ENCODE results near the gene LAIR1.
"Not testable (repeated sequence)": the region's sequence is repeated elsewhere in the genome, so short reads cannot be mapped to it uniquely, and the experiment has no call there.

LAIR1 gene

DNA sequence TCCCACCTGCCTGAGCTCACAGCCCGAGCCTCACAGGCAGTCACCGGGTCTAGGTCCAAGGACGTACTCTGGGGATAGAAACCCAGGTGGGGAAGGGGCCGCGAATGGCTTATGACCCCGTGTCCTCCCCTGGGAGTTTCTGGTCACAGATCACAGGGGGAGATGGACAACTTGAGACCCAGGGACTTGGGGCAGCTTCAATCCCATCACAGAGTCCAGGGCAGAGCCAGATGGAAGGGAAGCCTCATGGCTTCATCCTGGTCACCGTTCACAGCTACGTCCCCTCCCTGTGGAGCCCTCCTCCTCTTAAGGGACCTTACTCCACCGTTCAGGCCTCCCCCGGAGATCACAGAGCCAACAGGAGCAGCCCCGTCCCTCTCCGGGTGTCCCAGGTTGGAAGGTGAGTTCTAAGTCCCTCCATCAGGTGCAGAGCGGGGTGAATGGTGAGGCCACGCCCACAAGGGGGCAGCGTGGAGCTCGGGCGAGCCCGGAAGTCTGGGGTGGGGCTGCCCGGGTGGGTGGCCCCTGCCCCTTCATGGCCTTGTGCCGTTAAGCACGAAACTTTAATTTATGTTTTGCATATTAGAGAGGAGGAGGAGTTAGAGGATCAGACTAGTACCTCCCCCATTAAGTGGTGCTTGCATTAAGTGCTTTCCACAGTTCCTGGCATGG, 5.4 kb downstream of the LAIR1 start:
- TF ChIP-seq, protein P1, sequence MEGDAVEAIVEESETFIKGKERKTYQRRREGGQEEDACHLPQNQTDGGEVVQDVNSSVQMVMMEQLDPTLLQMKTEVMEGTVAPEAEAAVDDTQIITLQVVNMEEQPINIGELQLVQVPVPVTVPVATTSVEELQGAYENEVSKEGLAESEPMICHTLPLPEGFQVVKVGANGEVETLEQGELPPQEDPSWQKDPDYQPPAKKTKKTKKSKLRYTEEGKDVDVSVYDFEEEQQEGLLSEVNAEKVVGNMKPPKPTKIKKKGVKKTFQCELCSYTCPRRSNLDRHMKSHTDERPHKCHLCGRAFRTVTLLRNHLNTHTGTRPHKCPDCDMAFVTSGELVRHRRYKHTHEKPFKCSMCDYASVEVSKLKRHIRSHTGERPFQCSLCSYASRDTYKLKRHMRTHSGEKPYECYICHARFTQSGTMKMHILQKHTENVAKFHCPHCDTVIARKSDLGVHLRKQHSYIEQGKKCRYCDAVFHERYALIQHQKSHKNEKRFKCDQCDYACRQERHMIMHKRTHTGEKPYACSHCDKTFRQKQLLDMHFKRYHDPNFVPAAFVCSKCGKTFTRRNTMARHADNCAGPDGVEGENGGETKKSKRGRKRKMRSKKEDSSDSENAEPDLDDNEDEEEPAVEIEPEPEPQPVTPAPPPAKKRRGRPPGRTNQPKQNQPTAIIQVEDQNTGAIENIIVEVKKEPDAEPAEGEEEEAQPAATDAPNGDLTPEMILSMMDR (conservative IDR thresholded peaks at IDR 0.05) = peak; percentile 18; the same call in 1 of the 2 replicates
- H3K27ac ChIP-seq = not testable (repeated sequence)

DNA sequence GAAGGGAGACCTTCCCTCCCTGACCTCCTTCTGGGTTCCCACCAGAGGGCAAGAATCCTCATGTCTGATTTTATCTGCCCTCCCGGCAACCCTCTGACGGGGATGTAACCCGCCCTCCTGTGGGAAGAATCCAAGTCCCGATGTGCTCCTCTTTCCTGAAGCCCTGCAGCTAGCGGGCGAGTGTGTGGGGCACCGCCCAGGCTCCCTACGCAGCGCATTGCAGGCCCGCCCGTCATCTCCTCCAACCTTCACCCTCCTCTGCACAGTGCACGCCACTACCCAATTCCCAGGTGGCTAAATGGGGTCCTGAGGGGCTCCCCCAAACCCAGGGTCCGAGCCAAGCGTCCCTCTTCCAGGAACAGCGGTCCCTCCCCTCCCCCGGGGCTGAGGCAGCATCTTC, 7.3 kb downstream of the LAIR1 start:
- TF ChIP-seq, protein P1 (conservative IDR thresholded peaks at IDR 0.05) = no peak
- no peak overlapping the region for H3K27ac ChIP-seq

DNA sequence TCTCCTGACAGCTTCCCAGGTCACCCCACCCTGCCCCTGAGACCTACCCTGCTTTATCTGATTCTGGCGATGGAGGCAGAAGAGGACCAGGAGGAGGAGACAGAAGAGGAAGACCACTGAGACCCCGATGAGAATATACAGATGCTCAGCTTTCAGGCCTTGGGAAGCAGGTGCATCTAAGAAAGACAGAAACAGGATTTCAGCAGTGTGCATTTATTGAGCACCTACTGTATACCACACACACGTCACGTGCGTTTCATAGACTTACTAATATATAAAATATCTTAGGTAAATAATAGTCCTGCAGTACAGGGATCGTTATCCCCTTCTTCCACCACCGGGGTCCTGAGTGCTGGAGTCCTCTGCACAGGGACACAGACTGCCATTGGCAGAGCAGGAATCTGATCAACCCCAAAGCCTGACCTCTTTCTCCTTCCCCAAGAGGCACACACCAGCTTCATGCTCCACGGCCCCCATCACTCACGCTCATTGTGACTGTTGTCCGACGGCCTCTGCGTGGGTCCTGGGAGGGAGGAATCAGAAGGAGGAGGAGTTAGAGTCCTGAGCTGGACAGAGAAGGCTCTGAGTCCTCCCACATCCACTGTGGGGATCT, 8.2 kb downstream of the LAIR1 start:
- TF ChIP-seq, protein P1 (conservative IDR thresholded peaks at IDR 0.05) = no peak
- H3K27ac ChIP-seq = no peak overlapping the region

DNA sequence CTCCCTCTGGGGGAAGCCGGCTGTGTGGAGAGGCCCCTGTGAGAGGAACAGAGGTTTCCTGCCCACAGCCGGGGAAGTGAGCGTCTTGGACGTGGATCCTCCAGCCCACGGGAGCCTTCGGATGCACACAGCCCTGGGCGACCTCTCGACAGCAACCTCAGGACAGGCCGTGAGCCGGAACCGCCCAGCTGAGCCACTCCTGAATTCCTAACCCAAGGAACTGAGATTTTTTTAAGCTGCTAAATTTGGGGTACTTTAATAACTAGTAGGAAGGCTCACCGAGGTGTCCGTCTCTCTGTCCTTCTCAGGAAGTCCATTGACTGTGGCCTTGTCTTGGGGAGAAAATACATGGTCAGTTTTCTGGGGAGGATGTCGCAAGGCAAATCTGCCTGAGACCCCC, 9.1 kb downstream of the LAIR1 start:
- no peak overlapping the region for H3K27ac ChIP-seq
- TF ChIP-seq, protein P1 (conservative IDR thresholded peaks at IDR 0.05) = no peak

DNA sequence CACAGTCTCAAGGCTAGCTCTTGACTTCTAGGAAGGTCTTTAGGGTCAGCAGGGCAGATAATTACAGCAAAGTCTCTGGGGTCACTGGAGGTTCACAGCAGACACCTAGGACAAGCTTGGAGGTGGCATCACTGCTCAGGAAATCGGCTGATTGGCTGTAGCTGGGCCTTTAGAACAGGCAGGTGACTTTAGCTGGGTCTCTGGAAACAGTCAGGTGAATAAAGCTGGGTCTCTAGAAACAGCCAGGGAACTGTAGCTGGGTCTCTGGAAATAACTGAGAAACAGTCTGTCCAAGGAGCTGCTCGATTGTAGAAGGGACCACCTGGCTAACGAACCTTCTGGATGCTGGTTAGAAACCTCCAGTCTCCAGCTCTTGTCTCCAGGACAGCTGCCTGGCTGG, 10.0 kb downstream of the LAIR1 start:
- TF ChIP-seq, protein P1 (conservative IDR thresholded peaks at IDR 0.05) = no peak
- no peak overlapping the region for H3K27ac ChIP-seq

DNA sequence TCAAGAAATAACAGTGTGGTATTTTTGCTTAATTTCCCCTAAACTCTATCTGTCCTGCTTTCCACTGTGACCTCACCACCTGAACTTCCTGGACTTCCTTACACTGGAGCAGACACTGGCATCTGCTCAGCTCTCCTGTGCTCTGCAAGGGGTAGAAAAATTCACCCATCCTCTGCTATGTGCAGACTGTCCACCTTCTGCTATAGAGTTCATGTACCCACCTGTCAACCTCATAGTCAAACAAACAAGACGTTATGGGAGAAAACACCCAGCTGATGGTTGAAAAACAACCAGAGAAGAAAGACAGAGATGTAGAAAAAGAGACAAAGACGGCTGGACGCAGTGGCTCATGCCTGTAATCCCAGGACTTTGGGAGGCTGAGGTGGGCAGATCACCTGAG, 12.2 kb downstream of the LAIR1 start:
- H3K27ac ChIP-seq = no peak overlapping the region
- TF ChIP-seq, protein P1 (conservative IDR thresholded peaks at IDR 0.05) = no peak

DNA sequence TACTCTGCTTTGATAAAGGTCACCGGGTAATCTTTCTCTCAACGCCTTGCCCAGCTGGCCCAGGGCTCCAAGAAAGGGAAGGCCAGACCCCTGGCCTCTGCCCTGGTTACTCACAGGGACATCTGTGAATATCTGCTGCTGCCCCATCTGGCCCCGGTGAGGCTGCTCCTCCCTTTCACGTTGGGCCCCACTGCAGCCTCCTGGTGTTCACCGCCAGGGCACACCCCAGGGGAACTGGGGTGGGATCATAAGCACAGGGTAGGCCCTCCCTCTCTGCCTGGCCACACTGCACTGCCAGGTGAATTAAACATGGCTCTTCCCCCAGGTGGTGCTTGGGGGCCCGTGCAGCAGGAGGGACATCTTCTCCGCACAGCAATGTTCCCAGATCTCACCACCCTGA, 12.7 kb downstream of the LAIR1 start:
- TF ChIP-seq, protein P1 (conservative IDR thresholded peaks at IDR 0.05) = no peak
- H3K27ac ChIP-seq = no peak overlapping the region

All from VCaP (cell line).